CD4-positive, alpha-beta T cell treated with Interleukin-6 for 4 hours (primary cell): Measurements from ENCODE around the gene USP47.

Experiments
- DNase-seq: peaks from one replicate; pipeline ENCODE4 v3.0.0-alpha.2; 2020; ENCODE audit warnings: mixed read lengths

Gene USP47

DNA sequence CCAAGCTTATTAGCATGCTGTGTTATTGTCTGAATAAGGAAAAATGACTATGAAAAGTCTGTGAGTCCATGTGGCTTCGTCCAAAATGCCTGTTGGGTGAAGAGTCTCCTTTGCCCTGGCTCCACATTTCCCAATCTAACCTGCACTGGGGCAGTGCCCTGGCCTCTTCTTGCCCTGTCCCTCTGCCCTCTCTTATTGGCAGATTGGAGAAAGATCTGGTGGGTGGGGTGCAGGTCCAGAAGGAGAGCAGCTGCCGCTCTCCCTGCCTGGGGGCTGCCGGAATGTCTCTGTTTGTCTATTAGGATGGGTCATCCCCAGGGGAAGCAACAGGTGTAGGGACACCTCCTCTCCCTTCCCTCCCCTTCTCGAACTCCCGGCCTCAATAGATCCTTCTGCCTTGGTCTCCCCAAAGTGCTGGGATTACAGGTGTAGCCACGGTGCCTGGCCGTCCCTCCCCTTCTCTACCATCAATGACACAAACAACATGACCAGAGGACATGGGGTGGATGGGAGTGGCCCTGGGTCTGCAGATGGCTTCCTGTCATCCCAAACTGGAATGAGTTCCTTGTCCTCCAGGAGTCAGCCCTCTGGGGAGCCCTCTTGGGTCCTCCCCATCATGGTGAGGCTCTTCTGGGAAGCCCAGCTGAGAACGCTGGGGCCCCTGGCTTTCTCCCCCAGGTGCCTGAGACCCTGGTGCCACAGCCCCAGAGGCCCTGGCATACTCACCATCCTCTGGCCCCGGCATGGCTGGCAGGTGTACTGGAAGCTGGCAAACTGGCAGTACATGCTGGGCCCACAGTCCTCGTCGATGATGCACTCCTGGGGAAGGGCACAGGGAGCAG, 126.1 kb downstream of the USP47 start:
- no peak for DNase-seq

GRCh38 chr11:11968511-11969280, 126.9 kb downstream of the USP47 start:
- no peak for DNase-seq

DNA sequence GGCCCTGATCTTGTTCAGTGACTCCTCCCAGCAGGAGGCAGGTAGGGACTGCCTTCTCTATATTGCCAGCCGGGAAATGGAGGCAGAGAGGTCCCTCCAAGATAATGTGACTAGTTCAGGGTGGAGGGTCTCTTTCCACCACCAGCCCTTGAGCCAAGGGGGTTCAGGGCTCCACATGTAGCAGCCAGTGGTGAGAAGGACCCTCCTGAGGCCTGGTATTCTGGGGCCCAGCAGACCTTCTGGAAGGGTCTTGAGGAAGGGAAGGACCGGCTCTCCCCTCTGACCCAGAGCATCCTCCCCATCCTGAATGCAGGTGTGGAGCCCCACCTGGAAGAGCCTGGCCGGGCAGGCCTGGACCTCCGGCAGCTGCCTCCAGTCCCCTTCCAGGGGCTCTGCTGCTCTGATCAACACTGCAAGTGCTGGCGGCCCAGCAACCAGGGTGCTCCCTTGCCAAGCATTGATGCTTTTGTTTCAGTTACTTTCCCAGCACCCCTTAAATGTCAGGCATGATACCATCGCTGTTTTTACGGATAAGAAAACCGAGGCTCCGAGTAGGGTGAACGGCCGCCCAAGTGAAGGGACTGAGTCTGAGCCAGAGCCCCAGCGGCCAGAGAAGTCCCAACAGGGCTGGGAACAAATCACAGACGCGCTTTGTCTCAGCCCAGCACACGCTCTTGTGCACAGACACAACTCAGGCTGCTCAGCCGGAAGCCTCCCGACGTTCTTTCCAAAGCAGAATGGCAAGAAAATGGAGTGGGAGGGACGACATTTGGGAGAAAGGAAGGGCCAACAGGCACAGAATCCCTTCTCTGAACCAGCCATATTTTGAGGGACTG, 127.8 kb downstream of the USP47 start:
- no peak for DNase-seq

GRCh38 chr11:11970556-11970955, 128.8 kb downstream of the USP47 start:
- DNase-seq, result no peak

DNA sequence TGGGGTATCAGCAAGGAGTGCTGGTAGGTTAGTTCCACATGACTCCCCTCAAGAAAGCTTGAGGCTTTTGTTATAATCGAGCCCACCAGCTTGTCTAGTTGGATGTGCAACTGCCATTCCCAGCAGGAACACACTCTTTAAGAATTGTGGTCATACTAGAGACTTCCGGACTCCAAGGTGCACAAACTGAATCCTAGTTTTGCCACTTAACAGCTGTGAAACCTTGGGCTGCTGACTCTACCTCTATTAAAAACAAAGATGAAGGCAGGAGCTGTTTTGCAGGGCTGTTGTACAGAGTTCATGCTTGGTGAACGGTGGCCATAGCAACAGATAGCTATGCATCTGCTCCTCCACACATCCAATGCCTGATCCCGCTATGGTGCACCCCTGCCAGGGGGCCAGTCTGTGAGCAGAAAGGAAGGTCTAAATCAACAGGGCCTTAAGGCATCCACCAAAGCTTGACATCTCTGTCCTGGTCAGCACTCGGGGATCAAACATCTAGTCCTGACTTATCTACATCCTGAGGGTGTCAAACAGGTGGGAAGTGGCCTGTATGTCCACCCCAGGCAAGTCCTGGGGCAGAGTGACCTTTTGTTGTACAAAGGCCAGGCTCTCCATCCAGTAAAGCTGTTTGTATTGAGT, 130.3 kb downstream of the USP47 start:
- no peak for DNase-seq

DNA sequence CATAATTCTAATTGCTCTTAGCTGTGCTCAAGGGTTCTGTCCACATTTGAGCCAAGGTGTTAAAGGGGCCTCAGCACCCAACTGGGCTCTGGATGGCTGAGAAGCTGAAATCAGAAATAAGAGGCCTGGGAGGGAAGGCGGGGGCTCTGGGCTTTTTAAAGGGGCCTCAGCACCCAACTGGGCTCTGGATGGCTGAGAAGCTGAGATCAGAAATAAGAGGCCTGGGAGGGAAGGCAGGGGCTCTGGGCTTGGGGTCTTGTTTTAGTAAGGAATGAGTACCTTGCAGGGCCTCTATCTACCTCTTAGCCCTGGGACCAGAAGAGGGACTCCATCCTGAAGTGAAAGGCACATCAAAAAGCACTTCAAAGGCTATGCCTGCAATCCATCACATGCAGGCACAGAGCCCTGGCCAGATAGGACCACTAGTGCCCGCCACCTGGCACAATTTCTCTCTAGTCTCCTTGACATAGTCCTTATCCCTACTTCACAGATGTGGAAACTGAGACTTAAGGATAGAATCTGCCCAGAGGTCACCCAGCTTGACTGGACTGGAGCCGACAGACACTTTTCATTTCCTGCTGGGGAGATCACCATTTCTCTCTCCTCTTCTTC, 131.1 kb downstream of the USP47 start:
- no peak for DNase-seq

DNA sequence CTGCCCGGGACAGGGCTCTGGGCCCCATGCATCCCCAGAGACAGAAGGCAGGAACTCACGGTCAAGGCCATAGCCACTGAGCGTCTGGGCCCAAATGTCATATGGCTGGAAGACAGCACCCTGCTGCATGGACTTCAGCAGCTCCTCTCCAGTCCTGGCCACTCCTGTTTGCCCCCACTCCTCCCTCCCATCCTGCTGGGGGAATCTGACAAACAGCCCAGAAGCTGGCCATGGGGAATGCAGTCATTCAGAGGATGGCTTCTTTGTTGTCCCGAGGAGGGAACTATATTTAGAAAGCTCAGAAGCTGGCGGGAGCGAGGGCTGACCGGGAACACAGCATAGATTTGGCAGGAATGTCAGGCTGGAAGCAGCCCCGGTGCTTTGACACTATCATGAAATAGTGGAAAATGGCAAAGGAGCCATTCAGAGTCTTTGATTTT, 131.6 kb downstream of the USP47 start:
- DNase-seq, result no peak

DNA sequence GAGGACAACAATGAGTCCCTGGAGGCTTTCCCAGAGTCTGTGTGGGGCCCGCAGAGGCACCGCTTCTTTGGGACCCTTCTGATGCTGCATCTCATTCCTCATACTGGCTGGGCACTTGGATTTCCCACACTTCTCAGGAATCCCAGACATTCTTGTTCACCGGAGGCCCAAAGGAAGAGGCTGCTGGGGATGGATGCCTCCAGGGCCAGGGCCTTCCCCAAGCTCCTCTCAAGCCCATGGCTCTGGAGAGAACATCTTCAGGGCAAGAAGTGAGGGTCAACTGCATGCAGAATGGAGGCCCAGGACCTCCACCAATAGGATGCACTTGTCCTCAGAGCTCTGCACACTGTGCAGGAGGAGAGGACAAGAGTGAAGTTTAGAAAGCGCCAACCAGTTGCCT, 132.1 kb downstream of the USP47 start:
- no peak for DNase-seq

- no peak for DNase-seq
These were observed 133.7 kb downstream of the USP47 start for GRCh38 chr11:11975201-11976092.

DNA sequence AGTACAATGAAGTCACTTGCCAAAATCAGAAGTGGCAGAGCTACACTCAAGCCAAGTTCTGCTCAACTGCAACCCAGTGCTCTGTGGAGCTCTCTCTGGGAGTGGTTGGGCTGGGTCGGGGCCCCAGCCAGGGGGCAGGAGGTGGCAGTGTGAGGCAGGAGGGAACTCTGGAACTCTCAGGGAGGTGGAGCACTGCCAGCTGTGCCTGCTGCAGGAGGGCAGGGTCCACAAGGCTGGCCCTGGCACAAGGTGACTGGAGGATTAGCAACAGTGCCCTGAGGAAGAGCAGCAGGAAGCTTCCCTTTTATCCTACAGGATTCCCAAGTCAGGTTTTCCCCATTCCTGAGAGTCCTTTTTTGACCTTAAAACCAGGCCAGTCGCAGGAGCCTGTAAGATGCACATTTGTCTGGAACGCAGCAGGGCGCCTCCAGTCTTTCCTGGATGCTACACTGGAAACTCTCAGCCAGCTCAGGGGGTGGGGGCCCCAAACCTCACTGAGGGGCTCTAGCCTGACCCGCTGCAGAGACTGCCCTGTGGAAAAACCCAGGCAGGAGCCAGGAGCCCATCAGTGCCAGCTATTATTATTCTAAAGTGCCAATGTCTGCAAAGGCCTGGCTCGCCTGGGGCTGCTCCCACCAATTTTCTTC, 134.8 kb downstream of the USP47 start:
- DNase-seq, result no peak

- no peak for DNase-seq
These were observed 135.6 kb downstream of the USP47 start for GRCh38 chr11:11977206-11977938.

DNA sequence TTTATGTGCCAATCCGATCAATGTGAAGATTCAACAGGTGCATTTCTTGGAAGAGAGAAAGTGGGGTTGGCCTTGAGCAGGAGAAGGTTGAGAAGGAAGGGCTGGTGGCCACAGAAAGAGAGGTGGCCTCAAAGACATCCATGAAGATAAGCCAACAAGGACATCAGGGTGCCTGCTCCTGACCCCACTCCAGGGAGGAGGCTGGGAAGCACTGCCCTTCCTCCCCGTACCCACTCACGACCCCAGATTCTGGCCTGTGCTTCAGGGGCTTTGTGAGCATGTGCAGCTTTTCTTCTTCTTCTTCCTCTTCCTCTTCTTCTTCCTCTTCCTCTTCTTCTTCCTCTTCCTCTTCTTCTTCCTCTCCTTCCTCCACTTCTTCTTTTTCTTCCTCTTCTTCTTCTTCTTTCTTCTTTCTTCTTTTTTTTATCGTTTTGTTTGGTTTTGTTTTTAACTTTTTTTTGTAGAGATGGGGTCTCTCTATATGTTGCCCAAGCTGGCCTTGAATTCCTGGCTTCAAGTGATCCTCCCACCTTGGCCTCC, 136.4 kb downstream of the USP47 start:
- DNase-seq, result no peak

DNA sequence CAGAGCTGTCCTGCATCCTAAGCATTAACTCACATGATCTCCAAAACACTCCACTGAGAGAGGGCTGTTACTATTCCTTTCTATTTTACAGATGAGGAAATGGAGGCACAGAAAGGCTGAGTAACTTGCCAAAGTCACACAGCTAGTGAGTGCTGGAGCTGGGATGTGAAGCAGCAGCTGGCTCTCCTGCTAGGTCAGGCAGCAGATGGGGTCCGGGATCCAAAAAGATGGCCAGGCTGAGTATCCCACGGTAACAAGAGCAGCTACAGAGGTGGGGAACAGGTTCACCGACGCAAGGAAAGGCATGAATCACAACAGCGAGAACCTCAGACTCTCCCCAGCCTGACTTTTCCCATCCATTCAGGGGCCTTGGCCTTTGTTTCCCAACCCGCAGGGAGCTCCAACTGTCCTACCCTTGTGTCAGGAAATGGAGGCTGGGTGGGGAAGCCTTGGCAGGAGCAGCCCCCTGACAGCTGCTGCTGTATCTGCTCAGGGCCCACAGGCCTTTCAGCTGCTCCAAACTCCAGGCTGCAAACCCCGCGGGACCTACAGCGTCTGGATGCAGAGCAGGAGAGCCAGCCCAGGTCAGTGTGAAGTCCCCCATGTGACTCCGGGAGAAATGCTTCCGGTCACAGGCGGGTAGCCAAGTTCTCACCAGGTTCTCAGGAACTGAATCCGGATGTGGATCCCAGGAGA, 137.2 kb downstream of the USP47 start:
- DNase-seq, result no peak

DNA sequence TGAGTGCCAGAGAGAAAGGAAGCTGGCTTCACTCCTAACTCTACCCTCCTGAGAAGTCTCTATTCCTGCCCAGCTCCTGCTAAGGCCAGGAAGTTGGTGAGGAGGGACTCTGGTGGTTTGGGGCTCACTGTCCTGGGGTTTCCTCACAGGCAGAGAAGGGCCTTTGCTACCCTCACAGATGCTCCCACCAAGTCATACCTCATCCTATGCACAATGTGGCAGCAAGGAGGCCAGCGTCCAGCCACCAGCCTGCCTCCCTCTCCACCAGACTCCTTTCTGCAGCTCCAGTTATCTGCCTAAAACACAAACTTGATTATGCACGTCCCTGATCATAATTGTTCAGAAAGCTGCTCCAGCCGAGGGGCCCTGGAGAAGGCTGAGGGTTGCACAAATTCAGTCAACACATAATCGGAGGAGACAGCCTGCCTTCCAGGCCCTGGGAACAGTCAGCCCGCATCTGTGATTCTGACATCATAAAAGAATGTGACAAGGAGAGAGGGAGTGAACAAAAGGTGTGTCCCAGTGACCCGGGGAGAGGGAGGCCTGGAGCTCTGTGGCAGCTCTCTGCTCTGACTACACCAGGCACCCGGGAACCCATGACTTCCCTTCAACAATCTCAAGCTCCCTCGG, 137.8 kb downstream of the USP47 start:
- DNase-seq, result no peak

GRCh38 chr11:11980200-11980599, 138.4 kb downstream of the USP47 start:
- no peak for DNase-seq

DNA sequence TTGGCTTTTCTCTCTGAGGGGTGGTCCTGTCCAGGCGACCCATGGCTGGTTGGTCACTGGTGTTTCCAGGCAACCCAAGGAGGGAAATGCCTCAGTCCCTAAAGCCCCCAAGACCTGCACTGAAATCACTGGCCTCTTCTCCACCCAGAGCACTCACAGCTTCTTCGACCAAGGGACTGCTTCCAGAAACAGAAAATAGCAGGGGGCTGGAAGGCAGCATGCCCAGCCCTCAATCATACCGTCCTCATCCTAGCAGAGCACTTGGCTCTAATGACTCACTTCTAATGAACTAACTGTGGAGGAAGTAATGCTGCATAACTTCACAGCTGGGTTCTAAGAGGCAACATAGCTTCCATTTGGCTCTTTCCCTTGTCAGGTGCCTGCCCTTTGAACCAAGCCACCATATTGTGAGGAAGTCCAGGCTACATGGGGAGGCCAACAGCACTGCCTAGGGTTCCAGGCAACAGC, 139.1 kb downstream of the USP47 start:
- DNase-seq, result no peak

- no peak for DNase-seq
These were observed 139.6 kb downstream of the USP47 start for GRCh38 chr11:11981364-11981763.

DNA sequence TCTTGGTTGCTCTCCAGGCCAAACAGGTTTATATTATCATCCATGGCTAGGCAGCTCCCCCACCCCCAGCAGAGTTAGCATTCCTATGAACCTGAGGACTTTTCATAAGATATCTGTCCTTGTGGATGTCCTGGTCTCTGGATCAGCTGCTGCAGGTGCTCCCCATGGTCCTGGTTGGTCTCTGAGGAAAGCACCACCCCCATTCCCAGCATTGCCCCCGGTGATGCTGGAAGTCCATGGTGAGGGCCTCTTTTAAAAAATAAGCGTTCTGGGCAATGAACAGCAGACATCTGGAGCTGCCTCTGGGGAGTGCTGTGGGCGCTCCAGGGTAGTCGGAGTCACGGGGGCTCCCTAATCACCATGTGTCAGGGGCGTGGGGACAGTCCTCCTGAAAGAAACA, 140.1 kb downstream of the USP47 start:
- no peak for DNase-seq
